Peyer's patch (tissue), 4 donors: Measurements from ENCODE around the gene ACP6.
"Not testable (repeated sequence)": the region's sequence is repeated elsewhere in the genome, so short reads cannot be mapped to it uniquely, and the experiment has no call there.

Experiments used
- POLR2A ChIP-seq, 2 donors: fragments of 450-650 bp; IDR thresholded peaks; one replicate each; pipeline ENCODE4 v1.5.1; 2017; ENCODE audit warnings: antibody characterized with exemption in 2 of 2, mild to moderate bottlenecking in 2 of 2, moderate library complexity in 2 of 2
- TF ChIP-seq, protein P1 (sequence below), 6 experiments: fragments of 450-650 bp in 4 of 6; fragments of 200-600 bp in 2 of 6; sonication (generic) in 1 of 6; IDR thresholded peaks; one replicate each; pipeline ENCODE4 v1.5.1; 2017 to 2019; ENCODE audit warnings: antibody characterized with exemption in 6 of 6, mild to moderate bottlenecking in 3 of 6, moderate library complexity in 1 of 6

DNA sequence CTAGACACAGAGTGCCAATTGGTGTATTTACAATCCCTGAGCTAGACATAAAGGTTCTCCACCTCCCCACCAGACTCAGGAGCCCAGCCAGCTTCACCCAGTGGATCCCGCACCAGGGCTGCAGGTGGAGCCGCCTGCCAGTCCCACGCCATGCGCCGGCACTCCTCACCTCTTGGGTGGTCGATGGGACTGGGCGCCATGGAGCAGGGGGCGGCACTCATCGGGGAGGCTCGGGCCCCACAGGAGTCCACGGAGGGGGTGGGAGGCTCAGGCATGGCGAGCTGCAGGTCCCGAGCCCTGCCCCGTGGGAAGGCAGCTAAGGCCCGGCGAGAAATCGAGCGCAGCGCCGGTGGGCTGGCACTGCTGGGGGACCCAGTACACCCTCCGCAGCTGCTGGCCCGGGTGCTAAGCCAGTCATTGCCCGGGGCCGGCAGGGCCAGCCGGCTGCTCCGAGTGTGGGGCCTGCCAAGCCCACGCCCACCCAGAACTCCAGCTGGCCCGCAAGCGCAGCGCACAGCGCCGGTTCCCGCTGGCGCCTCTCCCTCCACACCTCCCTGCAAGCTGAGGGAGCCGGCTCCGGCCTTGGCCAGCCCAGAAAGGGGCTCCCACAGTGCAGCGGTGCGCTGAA is 10.4 kb upstream of the ACP6 start:
- not testable (repeated sequence) for TF ChIP-seq POLR2A (IDR thresholded peaks at IDR 0.05)
- TF ChIP-seq, protein P1, sequence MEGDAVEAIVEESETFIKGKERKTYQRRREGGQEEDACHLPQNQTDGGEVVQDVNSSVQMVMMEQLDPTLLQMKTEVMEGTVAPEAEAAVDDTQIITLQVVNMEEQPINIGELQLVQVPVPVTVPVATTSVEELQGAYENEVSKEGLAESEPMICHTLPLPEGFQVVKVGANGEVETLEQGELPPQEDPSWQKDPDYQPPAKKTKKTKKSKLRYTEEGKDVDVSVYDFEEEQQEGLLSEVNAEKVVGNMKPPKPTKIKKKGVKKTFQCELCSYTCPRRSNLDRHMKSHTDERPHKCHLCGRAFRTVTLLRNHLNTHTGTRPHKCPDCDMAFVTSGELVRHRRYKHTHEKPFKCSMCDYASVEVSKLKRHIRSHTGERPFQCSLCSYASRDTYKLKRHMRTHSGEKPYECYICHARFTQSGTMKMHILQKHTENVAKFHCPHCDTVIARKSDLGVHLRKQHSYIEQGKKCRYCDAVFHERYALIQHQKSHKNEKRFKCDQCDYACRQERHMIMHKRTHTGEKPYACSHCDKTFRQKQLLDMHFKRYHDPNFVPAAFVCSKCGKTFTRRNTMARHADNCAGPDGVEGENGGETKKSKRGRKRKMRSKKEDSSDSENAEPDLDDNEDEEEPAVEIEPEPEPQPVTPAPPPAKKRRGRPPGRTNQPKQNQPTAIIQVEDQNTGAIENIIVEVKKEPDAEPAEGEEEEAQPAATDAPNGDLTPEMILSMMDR (IDR thresholded peaks at IDR 0.05): not testable (repeated sequence)
